NCI-H446 treated with DMSO at 0.1 percent for 48 hours (cell line): Measurements from ENCODE around the gene PARM1.

Experiments used
- DNase-seq: peaks from one replicate; lab custom pipeline; 2025; lab: John Stamatoyannopoulos, UW

PARM1 gene

GRCh38 chr4:74942251-74942917, 9.5 kb downstream of the PARM1 start:
- DNase-seq: no peak

GRCh38 chr4:74942918-74943253, 10.0 kb downstream of the PARM1 start:
- DNase-seq: no peak

- DNase-seq: no peak
Observed at GRCh38 chr4:74944354-74944793, 11.5 kb downstream of the PARM1 start.

- DNase-seq: no peak
Observed at GRCh38 chr4:74946196-74946595, 13.3 kb downstream of the PARM1 start.

GRCh38 chr4:74947798-74948197, 14.9 kb downstream of the PARM1 start:
- DNase-seq: no peak

- DNase-seq: no peak
Observed at GRCh38 chr4:74948236-74948635, 15.3 kb downstream of the PARM1 start.

GRCh38 chr4:74950200-74950599, 17.3 kb downstream of the PARM1 start:
- DNase-seq: no peak

- no peak for DNase-seq
Observed at GRCh38 chr4:74950882-74951281, 18.0 kb downstream of the PARM1 start.

GRCh38 chr4:74953647-74954046, 20.7 kb downstream of the PARM1 start:
- no peak for DNase-seq

- DNase-seq: no peak
Observed at GRCh38 chr4:74958881-74959280, 26.0 kb downstream of the PARM1 start.

- DNase-seq: no peak
Observed at GRCh38 chr4:74961230-74961629, 28.3 kb downstream of the PARM1 start.

- DNase-seq: no peak
Observed at GRCh38 chr4:74962584-74962983, 29.7 kb downstream of the PARM1 start.

- no peak for DNase-seq
Observed at GRCh38 chr4:74964311-74964710, 31.4 kb downstream of the PARM1 start.

GRCh38 chr4:74967324-74967723, 34.4 kb downstream of the PARM1 start:
- no peak for DNase-seq

GRCh38 chr4:74968456-74969164, 35.7 kb downstream of the PARM1 start:
- DNase-seq: no peak

- peak; percentile 44 for DNase-seq
Observed at GRCh38 chr4:74969507-74970474, 36.9 kb downstream of the PARM1 start.

- no peak for DNase-seq
Observed at GRCh38 chr4:74970577-74970976, 37.7 kb downstream of the PARM1 start.

- DNase-seq: no peak
Observed at GRCh38 chr4:74971862-74972261, 38.9 kb downstream of the PARM1 start.

GRCh38 chr4:74975082-74975481, 42.2 kb downstream of the PARM1 start:
- no peak for DNase-seq

GRCh38 chr4:74975848-74976824, 43.2 kb downstream of the PARM1 start:
- no peak for DNase-seq

- DNase-seq: no peak
Observed at GRCh38 chr4:74982546-74983252, 49.8 kb downstream of the PARM1 start.
